C4-2B (cell line): Measurements from ENCODE around the gene CEACAM19.

ENCODE experiments used
- ZFX ChIP-seq: fragments of 450-650 bp; IDR thresholded peaks from 2 replicates; pipeline ENCODE4 v1.6.1; 2017
- TF ChIP-seq, protein P1 (sequence below): fragments of 450-650 bp; conservative IDR thresholded peaks from 2 replicates; pipeline ENCODE4 v1.5.1; 2017; ENCODE audit warnings: mild to moderate bottlenecking

DNA sequence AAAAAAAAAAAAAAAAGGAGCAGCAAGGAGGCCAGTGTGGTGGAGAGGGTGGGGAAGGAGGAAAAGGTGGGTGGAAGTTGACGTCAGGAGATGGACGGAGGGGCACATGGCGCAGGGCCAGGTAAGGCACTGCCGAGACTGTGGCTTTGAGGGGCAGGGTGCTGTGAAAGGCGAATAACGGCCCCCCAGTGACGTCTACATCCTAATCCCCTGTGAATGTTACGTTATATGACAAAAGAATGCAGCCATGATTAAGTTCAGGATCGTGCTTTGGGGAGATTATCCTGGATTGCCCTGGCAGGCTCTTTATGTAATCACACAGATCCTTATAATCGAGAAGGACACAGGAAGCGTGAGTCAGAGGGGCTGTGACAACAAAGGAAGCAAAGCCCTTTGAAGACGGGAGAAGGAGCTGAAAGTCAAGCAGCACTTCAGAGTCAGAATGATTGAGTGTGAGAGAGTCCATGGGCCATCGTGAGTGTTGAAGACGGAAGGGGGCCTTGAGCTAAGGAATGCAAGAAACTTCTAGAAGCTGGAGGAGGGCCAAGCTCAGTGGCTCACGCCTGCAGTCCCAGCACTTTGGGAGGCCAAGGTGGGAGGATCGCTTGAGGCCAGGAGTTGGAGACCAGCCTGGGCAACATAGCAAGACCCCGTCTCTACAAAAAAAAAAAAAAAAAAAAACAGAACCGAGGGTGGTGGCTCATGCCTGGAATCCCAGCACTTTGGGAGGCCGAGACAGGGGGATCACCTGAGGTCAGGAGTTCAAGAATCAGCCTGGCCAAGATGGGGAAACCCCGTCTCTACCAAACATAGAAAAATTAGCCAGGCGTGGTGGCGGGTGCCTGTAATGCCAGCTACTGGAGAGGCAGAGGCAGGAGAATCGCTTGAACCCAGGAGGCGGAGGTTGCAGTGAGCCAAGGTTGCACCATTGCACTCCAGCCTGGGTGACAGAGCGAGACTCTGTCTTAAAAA is 13.9 kb downstream of the CEACAM19 start:
- TF ChIP-seq, protein P1, sequence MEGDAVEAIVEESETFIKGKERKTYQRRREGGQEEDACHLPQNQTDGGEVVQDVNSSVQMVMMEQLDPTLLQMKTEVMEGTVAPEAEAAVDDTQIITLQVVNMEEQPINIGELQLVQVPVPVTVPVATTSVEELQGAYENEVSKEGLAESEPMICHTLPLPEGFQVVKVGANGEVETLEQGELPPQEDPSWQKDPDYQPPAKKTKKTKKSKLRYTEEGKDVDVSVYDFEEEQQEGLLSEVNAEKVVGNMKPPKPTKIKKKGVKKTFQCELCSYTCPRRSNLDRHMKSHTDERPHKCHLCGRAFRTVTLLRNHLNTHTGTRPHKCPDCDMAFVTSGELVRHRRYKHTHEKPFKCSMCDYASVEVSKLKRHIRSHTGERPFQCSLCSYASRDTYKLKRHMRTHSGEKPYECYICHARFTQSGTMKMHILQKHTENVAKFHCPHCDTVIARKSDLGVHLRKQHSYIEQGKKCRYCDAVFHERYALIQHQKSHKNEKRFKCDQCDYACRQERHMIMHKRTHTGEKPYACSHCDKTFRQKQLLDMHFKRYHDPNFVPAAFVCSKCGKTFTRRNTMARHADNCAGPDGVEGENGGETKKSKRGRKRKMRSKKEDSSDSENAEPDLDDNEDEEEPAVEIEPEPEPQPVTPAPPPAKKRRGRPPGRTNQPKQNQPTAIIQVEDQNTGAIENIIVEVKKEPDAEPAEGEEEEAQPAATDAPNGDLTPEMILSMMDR, result no peak
- no peak for TF ChIP-seq ZFX
